Psoas muscle (tissue), 8 donors: ENCODE results near the gene NOL9. TPM values are rescaled to one million over a fixed set of nuclear protein-coding genes. Genes with fewer than 3 reads are reported as not detected.
A peak's percentile ranks its signal among the peaks of the same experiment; 100 is the strongest.

Source experiments
- ATAC-seq, 4 donors: fragments of 200-7000 bp; cut with Tn5 transposase; one replicate each; pipeline ENCODE4 v1.9.1; 2020; ENCODE audit warnings: moderate library complexity in 3 of 4, mild to moderate bottlenecking in 2 of 4
- DNase-seq, 2 donors: peaks; one replicate each; pipeline ENCODE4 v3.0.0-alpha.2; 2020
- H3K27ac ChIP-seq: fragments of 200-600 bp; one replicate; pipeline ENCODE4 v1.8.0; 2022
- H3K27me3 ChIP-seq, 3 donors: fragments of 200-600 bp in 1 of 3; one replicate each; pipeline versions ENCODE4 v1.6.1 to v1.8.0; 2013 to 2022; ENCODE audit warnings: low read length in 2 of 3, mild to moderate bottlenecking in 2 of 3, moderate library complexity in 1 of 3; ENCODE audit not compliant: insufficient read depth in 3 of 3
- H3K36me3 ChIP-seq, 2 donors: fragments of 200-600 bp in 1 of 2; one replicate each; pipeline versions ENCODE4 v1.6.1 to v1.8.0; 2013 to 2022; ENCODE audit warnings: low read depth in 1 of 2, mild to moderate bottlenecking in 1 of 2, moderate library complexity in 1 of 2; ENCODE audit not compliant: insufficient read depth in 1 of 2
- H3K4me1 ChIP-seq: fragments of 200-600 bp; one replicate; pipeline ENCODE4 v1.8.0; 2022
- H3K4me3 ChIP-seq: fragments of 200-600 bp; one replicate; pipeline ENCODE4 v1.8.0; 2022; ENCODE audit warnings: mild to moderate bottlenecking
- H3K9me3 ChIP-seq: fragments of 200-600 bp; one replicate; pipeline ENCODE4 v1.8.0; 2022
- CTCF ChIP-seq: fragments of 200-600 bp; IDR thresholded peaks from one replicate; pipeline ENCODE4 v1.8.0; 2022; ENCODE audit warnings: antibody characterized with exemption
- WGBS, 3 donors: extraction: QIAGEN DNeasy Blood & Tissue Kit; methylation state at CpG; one replicate each; pipeline versions ENCODE4 v1.1.6 to v1.1.7; 2013; 5-methylcytosine and 5-hydroxymethylcytosine counted together
- intact Hi-C, 2 donors: fragments of 100-400 bp; cut with DNase I; formaldehyde crosslinking; loops; one replicate each; pipeline versions ENCODE4 v1.11.0 to v1.14.2; 2022
- polyA plus RNA-seq, 3 donors: library from polyadenylated mRNA; stranded (reverse); fragments of 200-250 nt; gene quantifications; one replicate each; pipeline ENCODE4 v1.2.3, GENCODE V29; 2013
- total RNA-seq, 4 donors: library from RNA; stranded (reverse); fragmentation: NEBNext Ultra II Directional in 2 of 4; extraction: Animal tissue kit (Norgen Biotek cat#: 25700) in 2 of 4; gene quantifications; one replicate each; pipeline versions ENCODE4 v1.2.1 to v1.2.4, GENCODE V29; 2021 to 2023
- donor health status: healthy with polysubstance abuse.
- donor health status: DM: no; HTN: no; CAD: no; lungs with moderate emphysema.
- donor health status: Bipolar disorder and iron deficiency.
- donor health status: healthy.
- donor health status: DM: yes; HTN: yes; CAD: no.
- donor health status: DM: no; HTN: no; CAD: no.
- donor health status: DM: no; HTN: no; CAD: no.
- donor health status: DM: yes; HTN: yes; CAD: no.

NOL9 gene
- total and polyA plus RNA-seq, 7 donors = 5.0 to 26.1 (median 17.1) TPM

- Histone ChIP-seq H3K27ac (no peak overlapping the region), H3K27me3 (no peaks in the 10 kb centered on the region), H3K4me3 (no peak overlapping the region), H3K4me1 (peaks cover 9% of the 10 kb centered on the region), H3K36me3 (no peaks in the 10 kb centered on the region), H3K9me3 (no peaks in the 10 kb centered on the region)
- no peak for ATAC-seq
- DNase-seq = no peak
- no peak for TF ChIP-seq CTCF
- 69 to 80% (median 70%) methylated on average over 6 of the region's 6 CpGs for WGBS, 3 donors
- intact Hi-C loops = no loop called here
Observed at GRCh38 chr1:6511056-6511455, 43.3 kb downstream of the NOL9 start.

- no peak for ATAC-seq
- H3K27me3 ChIP-seq = peaks cover 0 to 2% (median 0%) of the 10 kb centered on the region in 3 donors
- no peaks in the 10 kb centered on the region for H3K36me3 ChIP-seq
- peaks cover 9% of the 10 kb centered on the region for H3K4me1 ChIP-seq
- intact Hi-C loops = no loop called here
- TF ChIP-seq CTCF = no peak
- DNase-seq = no peak
- 78 to 90% (median 81%) methylated on average over 6 of the region's 6 CpGs for WGBS, 3 donors
- no peak overlapping the region for H3K27ac ChIP-seq
- no peak overlapping the region for H3K4me3 ChIP-seq
- no peaks in the 10 kb centered on the region for H3K9me3 ChIP-seq
Observed at GRCh38 chr1:6510493-6510892, 43.8 kb downstream of the NOL9 start.

GRCh38 chr1:6509919-6510291 lies 44.4 kb downstream of the NOL9 start:
- DNase-seq = no peak
- no peak overlapping the region for H3K27ac ChIP-seq
- intact Hi-C loops = no loop called here
- peaks cover 9% of the 10 kb centered on the region for H3K4me1 ChIP-seq
- H3K9me3 ChIP-seq = no peaks in the 10 kb centered on the region
- no peaks in the 10 kb centered on the region for H3K36me3 ChIP-seq
- WGBS, 3 donors = 77 to 91% (median 78%) methylated on average over 10 of the region's 10 CpGs
- peaks cover 0 to 4% (median 0%) of the 10 kb centered on the region in 3 donors for H3K27me3 ChIP-seq
- no peak for TF ChIP-seq CTCF
- no peak overlapping the region for H3K4me3 ChIP-seq
- no peak for ATAC-seq

GRCh38 chr1:6509220-6509918 lies 44.9 kb downstream of the NOL9 start:
- intact Hi-C loops = no loop called here
- peaks cover 9% of the 10 kb centered on the region for H3K4me1 ChIP-seq
- no peak overlapping the region for H3K4me3 ChIP-seq
- H3K36me3 ChIP-seq = no peaks in the 10 kb centered on the region
- peak in 1 of 2 donors; percentile 56 for DNase-seq
- no peak for ATAC-seq
- TF ChIP-seq CTCF = no peak
- H3K27me3 ChIP-seq = peaks cover 0 to 4% (median 0%) of the 10 kb centered on the region in 3 donors
- WGBS, 3 donors = 54 to 70% (median 57%) methylated on average over 18 to 20 of the region's 20 CpGs
- H3K9me3 ChIP-seq = no peaks in the 10 kb centered on the region
- H3K27ac ChIP-seq = no peak overlapping the region

- ATAC-seq (no peak), DNase-seq (no peak)
- no peak for TF ChIP-seq CTCF
- Histone ChIP-seq H3K27me3 (peaks cover 0 to 4% (median 0%) of the 10 kb centered on the region in 3 donors), H3K27ac (no peak overlapping the region), H3K36me3 (no peaks in the 10 kb centered on the region), H3K4me3 (no peak overlapping the region), H3K4me1 (peaks cover 9% of the 10 kb centered on the region), H3K9me3 (no peaks in the 10 kb centered on the region)
- 45 to 70% (median 49%) methylated on average over 11 of the region's 11 CpGs for WGBS, 3 donors
- intact Hi-C loops = no loop called here
Observed at GRCh38 chr1:6508816-6509189, 45.5 kb downstream of the NOL9 start.
